Measurements from ENCODE around the gene SLC9A3.

DNA sequence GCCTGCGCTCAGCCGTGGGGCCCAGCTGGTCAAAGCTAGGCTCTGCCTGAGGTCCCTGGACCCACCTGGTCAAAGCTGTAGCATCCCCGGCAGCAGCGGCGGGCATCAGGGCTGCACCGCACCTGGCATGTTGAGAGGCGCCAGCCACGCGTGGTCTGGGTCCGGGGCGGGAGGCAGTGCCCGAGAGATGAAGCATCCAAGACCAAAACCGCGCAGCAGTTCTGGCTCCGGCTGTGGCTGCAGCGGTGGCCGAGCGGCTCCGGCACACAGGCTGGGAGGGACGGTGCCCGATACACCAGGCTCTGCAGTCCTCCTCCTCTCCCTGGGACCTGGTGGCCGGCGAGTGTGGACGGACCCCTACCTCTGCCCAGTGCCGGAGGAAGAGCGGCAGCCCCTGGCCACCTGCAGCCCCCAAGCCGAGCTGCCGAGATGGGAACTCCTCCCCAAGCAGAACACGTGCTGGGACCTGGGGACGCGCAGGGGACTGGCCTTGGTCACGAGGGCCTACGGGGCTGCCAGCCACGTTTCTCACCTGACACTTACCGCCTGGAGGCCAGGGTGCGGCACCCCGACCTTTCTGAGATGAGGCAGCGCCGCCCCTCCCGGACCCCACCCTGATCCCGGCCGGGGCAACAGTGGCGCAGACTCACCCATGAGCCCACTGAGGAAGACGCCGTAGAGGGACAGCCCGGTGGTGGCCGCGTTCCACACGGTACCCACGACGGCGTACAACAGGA lies 33.0 kb downstream of the SLC9A3 start:
- no peak for TF ChIP-seq POLR2A (IDR thresholded peaks at IDR 0.05)
- no peak for TF ChIP-seq EP300 (IDR thresholded peaks at IDR 0.05)
- TF ChIP-seq CTCF (IDR thresholded peaks at IDR 0.05), result no peak
